Activated T-cell treated with anti-CD3 and anti-CD28 coated beads for 4 hours (primary cell): ENCODE measurements around the gene CHRNE.
A peak's percentile ranks its signal among the peaks of the same experiment; 100 is the strongest.

Experiments used
- DNase-seq: peaks from one replicate; pipeline ENCODE4 v3.0.0-alpha.2; 2020

CHRNE gene

GRCh38 chr17:4901648-4902344, 1.1 kb downstream of the CHRNE start:
- no peak for DNase-seq

GRCh38 chr17:4901108-4901647, 1.7 kb downstream of the CHRNE start:
- no peak for DNase-seq

- DNase-seq, result peak; percentile 28
These were observed 2.4 kb downstream of the CHRNE start for GRCh38 chr17:4900231-4901107.

- DNase-seq, result peak; percentile 98
These were observed 3.3 kb downstream of the CHRNE start, which contains the start of gene C17orf107 for GRCh38 chr17:4899341-4900230. C17orf107 (plus strand) TSS chr17:4899536; CDS start chr17:4899763, 227 bp downstream.

- no peak for DNase-seq
These were observed 4.0 kb downstream of the CHRNE start for GRCh38 chr17:4898927-4899326.

- DNase-seq, result no peak
These were observed 4.5 kb downstream of the CHRNE start for GRCh38 chr17:4898351-4898750.

- no peak for DNase-seq
These were observed 5.1 kb downstream of the CHRNE start for GRCh38 chr17:4897785-4898184.

GRCh38 chr17:4897198-4897687, 5.7 kb downstream of the CHRNE start:
- DNase-seq, result no peak

GRCh38 chr17:4896332-4897197, 6.3 kb downstream of the CHRNE start:
- DNase-seq, result no peak

GRCh38 chr17:4895657-4896331, 7.1 kb downstream of the CHRNE start:
- DNase-seq, result no peak

GRCh38 chr17:4895121-4895520, 7.8 kb downstream of the CHRNE start:
- DNase-seq, result no peak

GRCh38 chr17:4893721-4894560, 9.0 kb downstream of the CHRNE start:
- no peak for DNase-seq

GRCh38 chr17:4893272-4893671, 9.6 kb downstream of the CHRNE start:
- no peak for DNase-seq

- DNase-seq, result no peak
These were observed 10.2 kb downstream of the CHRNE start for GRCh38 chr17:4892499-4893221.

GRCh38 chr17:4891411-4892410, 11.2 kb downstream of the CHRNE start:
- DNase-seq, result no peak

- DNase-seq, result no peak
These were observed 15.3 kb downstream of the CHRNE start for GRCh38 chr17:4887581-4887980.

- DNase-seq, result no peak
These were observed 16.1 kb downstream of the CHRNE start for GRCh38 chr17:4886830-4887229.

GRCh38 chr17:4884489-4884888, 18.4 kb downstream of the CHRNE start:
- no peak for DNase-seq
